Non-pigmented ciliary epithelial cell (primary cell): ENCODE results near the gene WIF1.

Experiments used
- DNase-seq: peaks from one replicate; pipeline ENCODE4 v3.0.0-alpha.2; 2010; ENCODE audit warnings: low read depth

The WIF1 gene

GRCh38 chr12:65121956-65122469 is 908 bp upstream of the WIF1 start:
- no peak for DNase-seq

GRCh38 chr12:65119063-65119462 is 2.0 kb downstream of the WIF1 start:
- no peak for DNase-seq

GRCh38 chr12:65113621-65114035 is 7.5 kb downstream of the WIF1 start:
- no peak for DNase-seq

GRCh38 chr12:65106948-65107347 is 14.2 kb downstream of the WIF1 start:
- no peak for DNase-seq

- DNase-seq = no peak
Measured at GRCh38 chr12:65100140-65100539, 21.0 kb downstream of the WIF1 start.

GRCh38 chr12:65099182-65099581 is 21.9 kb downstream of the WIF1 start:
- DNase-seq = no peak

GRCh38 chr12:65098364-65098763 is 22.7 kb downstream of the WIF1 start:
- no peak for DNase-seq

GRCh38 chr12:65094722-65095121 is 26.4 kb downstream of the WIF1 start:
- DNase-seq = no peak

- DNase-seq = no peak
Measured at GRCh38 chr12:65093606-65094005, 27.5 kb downstream of the WIF1 start.

GRCh38 chr12:65090461-65090860 is 30.6 kb downstream of the WIF1 start:
- no peak for DNase-seq

- DNase-seq = no peak
Measured at GRCh38 chr12:65086236-65086635, 34.9 kb downstream of the WIF1 start.

- no peak for DNase-seq
Measured at GRCh38 chr12:65084579-65084978, 36.5 kb downstream of the WIF1 start.

GRCh38 chr12:65083581-65083980 is 37.5 kb downstream of the WIF1 start:
- DNase-seq = no peak

- DNase-seq = no peak
Measured at GRCh38 chr12:65082406-65082805, 38.7 kb downstream of the WIF1 start.

- no peak for DNase-seq
Measured at GRCh38 chr12:65081496-65081895, 39.6 kb downstream of the WIF1 start.

GRCh38 chr12:65074932-65075331 is 46.2 kb downstream of the WIF1 start:
- no peak for DNase-seq

- no peak for DNase-seq
Measured at GRCh38 chr12:65069336-65069735, 51.8 kb downstream of the WIF1 start.

GRCh38 chr12:65067383-65067782 is 53.7 kb downstream of the WIF1 start:
- no peak for DNase-seq

- no peak for DNase-seq
Measured at GRCh38 chr12:65055859-65056258, 65.2 kb downstream of the WIF1 start.

- DNase-seq = no peak
Measured at GRCh38 chr12:65051218-65051617, 69.9 kb downstream of the WIF1 start.

GRCh38 chr12:65045269-65045668 is 75.8 kb downstream of the WIF1 start:
- no peak for DNase-seq

- DNase-seq = no peak
Measured at GRCh38 chr12:65039301-65039700, 81.8 kb downstream of the WIF1 start.

- no peak for DNase-seq
Measured at GRCh38 chr12:65025136-65025535, 96.0 kb downstream of the WIF1 start.

- DNase-seq = no peak
Measured at GRCh38 chr12:65023485-65023884, 97.6 kb downstream of the WIF1 start.

- no peak for DNase-seq
Measured at GRCh38 chr12:65022960-65023359, 98.1 kb downstream of the WIF1 start.
